Measurements from ENCODE around the gene EFTUD2.

DNA sequence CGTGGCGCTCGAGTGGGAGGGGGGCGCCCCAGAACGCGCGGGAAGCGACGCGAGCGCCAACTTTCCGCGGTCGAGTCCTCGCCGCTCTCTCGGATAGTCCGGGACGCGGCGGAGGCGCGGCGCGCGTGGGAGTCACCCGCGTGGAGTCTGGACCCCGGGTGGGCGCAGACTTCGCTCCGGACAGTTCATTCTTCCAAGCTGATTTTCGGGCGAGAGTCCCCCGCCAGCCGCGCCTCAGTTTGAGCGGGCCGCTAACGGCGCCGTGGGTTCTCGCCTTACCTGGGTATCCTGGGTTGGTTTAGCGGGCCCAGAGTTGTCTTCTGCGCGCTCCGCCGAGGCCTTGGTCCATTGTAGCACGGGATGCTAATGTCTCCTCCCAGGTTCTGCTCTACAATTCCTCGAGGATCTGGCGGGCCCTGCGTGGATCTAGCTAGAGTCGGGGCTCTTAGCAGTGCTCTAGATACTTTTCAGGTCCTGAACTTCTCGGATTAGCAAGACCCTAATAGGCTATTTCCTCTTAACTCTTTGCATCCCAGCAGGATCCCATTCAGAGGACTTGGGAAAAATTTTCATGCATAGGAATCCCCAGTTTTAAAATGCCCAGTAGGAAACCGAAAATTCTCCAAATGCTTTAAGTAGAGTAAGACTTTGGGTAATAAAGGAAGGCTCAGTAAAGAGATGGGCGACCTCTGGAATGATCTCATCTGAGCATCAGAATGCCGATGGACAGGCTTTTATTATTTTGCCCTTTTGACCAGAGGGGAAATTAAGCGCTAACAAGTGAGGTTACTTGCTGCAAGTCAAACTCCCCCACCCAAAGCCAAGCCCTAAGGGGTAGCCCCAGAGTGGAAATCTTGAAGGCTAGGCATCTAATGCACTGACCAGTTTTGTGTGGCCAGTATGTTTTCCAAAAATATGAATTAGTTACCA lies 68.6 kb downstream of the EFTUD2 start:
- TF ChIP-seq TOX (CRISPR knock-in tag; IDR thresholded peaks at IDR 0.05; ENCODE audit: borderline replicate concordance) (no peak), OSR1 (CRISPR knock-in tag; IDR thresholded peaks at IDR 0.05) (no peak), BACH2 (CRISPR knock-in tag; IDR thresholded peaks at IDR 0.05; ENCODE audit: borderline replicate concordance) (no peak), PPARA (CRISPR knock-in tag; IDR thresholded peaks at IDR 0.05; ENCODE audit: borderline replicate concordance) (no peak), SNAI2 (CRISPR knock-in tag; IDR thresholded peaks at IDR 0.05) (no peak), ZNF8 (CRISPR knock-in tag; IDR thresholded peaks at IDR 0.05) (no peak), RARB (CRISPR knock-in tag; IDR thresholded peaks at IDR 0.05) (no peak), ZFP30 (CRISPR knock-in tag; IDR thresholded peaks at IDR 0.05) (no peak), ESRRG (CRISPR knock-in tag; IDR thresholded peaks at IDR 0.05) (no peak)
- TF ChIP-seq, protein P1, sequence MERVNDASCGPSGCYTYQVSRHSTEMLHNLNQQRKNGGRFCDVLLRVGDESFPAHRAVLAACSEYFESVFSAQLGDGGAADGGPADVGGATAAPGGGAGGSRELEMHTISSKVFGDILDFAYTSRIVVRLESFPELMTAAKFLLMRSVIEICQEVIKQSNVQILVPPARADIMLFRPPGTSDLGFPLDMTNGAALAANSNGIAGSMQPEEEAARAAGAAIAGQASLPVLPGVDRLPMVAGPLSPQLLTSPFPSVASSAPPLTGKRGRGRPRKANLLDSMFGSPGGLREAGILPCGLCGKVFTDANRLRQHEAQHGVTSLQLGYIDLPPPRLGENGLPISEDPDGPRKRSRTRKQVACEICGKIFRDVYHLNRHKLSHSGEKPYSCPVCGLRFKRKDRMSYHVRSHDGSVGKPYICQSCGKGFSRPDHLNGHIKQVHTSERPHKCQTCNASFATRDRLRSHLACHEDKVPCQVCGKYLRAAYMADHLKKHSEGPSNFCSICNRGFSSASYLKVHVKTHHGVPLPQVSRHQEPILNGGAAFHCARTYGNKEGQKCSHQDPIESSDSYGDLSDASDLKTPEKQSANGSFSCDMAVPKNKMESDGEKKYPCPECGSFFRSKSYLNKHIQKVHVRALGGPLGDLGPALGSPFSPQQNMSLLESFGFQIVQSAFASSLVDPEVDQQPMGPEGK (CRISPR knock-in tag; IDR thresholded peaks at IDR 0.05; ENCODE audit: borderline replicate concordance) = no peak
- TF ChIP-seq, protein P2, sequence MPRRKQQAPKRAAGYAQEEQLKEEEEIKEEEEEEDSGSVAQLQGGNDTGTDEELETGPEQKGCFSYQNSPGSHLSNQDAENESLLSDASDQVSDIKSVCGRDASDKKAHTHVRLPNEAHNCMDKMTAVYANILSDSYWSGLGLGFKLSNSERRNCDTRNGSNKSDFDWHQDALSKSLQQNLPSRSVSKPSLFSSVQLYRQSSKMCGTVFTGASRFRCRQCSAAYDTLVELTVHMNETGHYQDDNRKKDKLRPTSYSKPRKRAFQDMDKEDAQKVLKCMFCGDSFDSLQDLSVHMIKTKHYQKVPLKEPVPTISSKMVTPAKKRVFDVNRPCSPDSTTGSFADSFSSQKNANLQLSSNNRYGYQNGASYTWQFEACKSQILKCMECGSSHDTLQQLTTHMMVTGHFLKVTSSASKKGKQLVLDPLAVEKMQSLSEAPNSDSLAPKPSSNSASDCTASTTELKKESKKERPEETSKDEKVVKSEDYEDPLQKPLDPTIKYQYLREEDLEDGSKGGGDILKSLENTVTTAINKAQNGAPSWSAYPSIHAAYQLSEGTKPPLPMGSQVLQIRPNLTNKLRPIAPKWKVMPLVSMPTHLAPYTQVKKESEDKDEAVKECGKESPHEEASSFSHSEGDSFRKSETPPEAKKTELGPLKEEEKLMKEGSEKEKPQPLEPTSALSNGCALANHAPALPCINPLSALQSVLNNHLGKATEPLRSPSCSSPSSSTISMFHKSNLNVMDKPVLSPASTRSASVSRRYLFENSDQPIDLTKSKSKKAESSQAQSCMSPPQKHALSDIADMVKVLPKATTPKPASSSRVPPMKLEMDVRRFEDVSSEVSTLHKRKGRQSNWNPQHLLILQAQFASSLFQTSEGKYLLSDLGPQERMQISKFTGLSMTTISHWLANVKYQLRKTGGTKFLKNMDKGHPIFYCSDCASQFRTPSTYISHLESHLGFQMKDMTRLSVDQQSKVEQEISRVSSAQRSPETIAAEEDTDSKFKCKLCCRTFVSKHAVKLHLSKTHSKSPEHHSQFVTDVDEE (CRISPR knock-in tag; IDR thresholded peaks at IDR 0.05) = peak; percentile 38; the same call in 1 of the 2 replicates

Data from SK-N-SH treated with all-trans-retinoic acid at 6 μM for 48 hours (cell line).